NCI-H1417 (cell line): Measurements from ENCODE around the gene GAK.
A peak's percentile ranks its signal among the peaks of the same experiment; 100 is the strongest.

ENCODE experiments used
- DNase-seq, 3 experiments: peaks; one replicate each; lab custom pipeline; 2025; lab: John Stamatoyannopoulos, UW

GAK gene

DNA sequence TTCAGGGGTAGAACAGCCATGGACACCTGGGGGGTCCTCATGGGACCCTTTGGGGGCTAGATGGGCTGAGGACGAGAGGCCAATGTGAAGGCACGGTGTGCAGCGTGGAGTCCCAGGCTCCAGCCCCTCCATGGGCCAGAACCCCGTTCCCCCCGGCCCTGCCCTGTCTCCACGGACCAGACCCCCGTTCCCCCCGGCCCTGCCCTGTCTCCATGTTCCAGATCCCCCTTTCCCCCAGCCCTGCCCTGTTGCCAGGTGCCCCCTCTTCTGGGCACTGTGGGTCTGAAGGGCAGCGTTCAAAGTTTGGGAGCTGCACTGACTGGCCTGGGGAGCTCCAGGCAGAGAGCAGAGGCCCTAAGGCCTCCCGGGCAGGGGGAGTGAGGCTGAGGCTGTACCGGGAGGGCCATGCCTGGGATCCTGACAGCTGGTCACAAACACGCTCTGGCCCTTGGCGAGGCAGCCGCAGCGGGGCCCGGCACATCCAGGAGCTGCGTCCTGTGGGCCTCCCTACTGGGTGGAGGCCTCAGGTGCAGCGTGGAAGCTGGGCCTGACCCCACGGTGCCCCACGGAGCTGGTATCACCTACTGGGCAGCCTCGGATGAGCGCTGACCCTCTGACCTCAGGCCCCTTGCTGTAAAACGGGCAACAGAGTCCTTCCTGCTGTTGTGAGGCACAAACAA, 32.4 kb upstream of the GAK start:
- DNase-seq, result no peak

DNA sequence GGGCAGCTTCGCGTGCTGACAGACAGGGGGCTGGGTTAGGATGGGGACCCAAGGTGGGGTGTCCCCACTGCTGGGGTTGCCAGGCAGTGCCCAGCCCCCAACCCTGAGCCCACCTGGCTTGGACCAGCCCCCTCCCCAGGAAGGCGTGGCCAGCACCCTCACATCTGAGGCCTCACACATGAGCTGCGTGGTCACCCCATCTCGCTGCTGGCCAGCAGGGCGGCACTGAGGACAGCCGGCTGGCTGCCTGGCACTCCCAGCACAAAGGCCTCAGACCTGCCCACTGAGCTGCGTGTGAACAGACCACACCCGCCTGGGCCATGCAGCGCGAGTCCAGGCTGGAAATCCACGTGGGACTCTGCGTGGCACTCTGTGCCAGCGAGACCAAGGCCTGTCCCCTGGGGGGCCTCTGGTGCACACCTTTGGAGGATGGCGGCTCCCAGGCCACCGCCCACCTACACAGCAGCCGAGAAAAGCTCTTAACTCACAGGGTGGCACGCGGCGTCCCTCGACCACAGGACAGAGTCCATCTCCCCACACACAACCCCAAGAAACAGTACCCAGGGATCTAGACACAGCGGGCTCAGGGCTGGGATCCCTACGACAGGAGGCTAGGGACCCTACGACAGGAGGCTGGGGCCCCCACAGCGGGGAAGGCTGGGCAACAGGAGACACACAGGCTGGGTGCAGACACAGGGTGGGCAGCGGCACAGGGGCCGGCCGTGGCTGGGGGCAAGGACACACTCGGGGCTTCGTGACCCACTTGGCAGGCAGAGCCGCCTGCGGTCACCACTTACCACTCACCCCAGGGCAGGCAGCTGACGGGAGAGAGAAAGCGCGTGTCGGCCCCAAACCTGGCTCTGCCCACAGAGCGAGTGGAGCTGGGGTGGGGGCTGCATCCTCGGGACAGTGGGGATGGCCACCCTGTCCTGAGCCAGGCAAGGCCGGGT, 31.4 kb upstream of the GAK start:
- DNase-seq, result no peak

DNA sequence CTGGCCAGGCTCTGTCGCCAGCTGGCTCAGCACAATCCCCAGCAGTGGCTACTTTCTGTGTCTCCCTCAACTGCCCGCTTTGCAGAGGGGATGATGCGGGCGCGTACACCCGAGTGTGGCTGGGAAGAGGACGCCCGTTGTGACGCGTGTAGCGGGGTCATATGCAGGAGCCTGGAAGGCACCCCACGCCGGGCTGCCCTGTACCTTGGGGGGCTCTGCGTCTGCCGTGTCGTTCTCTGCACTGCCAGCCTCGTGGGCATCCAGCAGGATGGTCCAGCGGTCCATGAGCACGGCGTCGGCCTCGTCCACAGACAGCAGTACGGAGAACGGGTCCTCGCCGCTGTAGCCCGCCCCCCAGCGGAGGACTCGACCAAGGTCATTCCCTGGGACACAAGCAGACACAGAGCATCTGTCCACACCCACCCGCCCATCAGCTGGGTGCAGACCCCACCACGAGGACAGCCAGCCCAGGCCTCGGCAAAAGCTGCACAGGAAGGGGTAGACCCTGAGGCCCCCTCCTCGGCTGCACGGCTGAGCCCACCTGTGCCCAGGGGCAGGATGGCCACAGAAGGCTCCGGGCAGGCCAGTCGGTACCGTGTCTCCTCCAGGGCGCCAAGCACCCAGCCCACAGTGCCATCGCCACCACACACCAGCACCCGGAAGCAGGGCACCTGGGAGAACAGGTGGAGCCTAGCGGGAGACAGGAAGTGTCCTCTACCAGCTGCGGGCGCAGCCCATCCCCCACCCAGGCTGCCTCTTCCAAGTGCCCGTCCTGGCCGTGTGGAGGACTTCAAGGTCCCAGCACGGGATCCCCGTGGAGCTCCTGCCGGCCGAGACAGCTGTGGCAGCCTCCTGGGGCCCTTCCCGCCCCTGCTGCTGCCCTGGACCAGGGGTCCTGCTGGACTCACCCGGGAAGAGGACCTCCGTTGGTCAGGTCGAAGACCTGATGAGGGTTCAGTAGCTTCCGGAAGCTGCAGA, 30.4 kb upstream of the GAK start:
- peak; percentile 45 to 77 (median 65) for DNase-seq

DNA sequence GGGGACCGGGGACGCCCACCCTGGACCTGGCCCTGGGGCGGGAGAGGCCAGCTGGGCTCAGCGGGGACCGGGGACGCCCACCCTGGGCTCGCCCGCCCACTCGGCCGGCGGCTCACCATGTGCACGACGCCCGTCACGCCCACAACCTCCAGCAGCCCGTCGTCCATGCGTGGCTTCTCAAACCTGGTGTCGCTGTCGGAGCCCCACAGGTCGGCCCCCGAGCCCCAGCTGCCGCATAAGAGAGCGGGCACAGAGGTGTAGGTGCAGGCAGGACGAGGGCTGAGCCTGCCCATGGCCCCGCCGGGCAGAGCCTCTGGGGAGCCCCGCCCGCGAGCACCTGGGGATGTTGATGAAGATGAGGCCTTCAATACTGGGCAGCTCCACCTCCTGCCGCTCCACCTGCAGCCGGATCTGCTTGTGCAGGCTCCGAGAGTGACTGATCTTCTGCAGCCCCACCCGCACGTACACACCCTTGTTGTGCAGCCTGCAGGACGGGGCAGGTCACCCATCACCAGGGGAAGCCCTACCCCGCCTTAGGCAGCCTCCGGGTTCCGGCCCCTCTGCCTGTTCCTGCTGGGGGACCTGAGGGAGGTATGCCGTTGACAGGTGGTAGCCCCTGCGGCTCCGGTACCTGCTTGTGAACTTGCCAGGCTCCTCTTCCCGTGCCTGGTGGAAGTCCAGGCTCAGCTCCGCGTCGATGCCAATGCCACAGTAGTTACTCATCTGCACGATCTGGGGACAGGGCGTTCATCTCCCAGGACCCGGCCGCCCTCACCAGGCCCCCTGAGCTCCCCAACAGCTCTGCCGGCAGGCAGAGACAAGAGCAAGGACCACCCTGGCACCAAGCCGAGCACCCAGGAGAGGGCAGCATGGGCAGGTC, 29.5 kb upstream of the GAK start:
- DNase-seq, result peak in 1 of 3 experiments; percentile 58

DNA sequence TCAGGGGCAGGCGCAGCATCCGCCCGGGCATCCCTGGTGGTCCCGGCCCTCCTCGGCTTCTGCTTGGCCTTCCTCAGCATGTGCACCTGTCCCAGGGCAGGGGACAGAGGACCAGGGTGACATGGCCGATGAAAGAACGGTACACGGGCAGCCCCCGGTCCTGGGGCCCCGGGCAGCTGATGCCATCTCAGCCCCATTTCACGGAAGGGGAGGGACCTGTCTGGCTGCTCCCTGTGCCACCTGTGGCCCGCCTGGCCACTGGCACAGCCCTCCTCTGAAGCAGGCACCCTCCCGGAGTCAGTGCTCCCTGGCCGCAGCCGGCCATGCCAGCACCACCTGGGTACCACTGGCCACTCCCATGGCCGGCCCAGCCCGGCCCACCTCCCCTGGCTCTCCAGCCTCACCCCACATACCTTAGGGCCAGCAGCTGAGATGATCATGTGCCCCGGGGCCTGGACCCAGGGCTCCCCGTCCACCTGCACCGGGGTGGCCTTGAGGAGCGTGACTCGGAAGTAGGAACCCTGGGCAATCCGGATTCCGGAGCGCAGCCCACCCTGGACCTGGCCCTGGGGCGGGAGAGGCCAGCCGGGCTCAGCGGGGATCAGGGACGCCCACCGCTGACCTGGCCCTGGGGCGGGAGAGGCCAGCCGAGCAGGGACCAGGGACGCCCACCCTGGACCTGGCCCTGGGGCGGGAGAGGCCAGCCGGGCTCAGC, 28.7 kb upstream of the GAK start:
- no peak for DNase-seq

DNA sequence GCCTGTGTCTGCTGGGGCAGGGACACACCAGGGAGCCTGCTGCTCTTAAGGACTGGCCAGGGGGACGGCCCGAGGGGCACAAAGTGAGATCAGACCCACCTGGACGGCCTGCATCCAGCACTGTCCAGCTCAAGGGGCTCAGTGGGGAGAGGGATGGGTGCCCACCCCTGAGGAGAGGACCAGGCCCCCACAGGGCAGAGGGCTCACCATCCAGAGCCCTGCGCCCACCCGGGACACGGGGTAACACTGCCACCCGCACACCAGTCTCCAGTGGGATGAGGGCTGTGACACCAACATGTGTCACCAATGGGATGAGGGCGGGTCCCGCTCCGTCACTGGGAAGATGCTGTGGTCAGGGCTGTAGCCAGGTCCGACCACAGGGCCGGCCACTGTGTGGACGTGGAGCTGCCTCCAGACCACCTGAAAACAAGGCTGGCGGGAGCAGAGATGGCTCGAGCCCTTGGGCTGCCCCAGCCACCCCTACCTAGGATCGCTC, 28.1 kb upstream of the GAK start:
- no peak for DNase-seq

DNA sequence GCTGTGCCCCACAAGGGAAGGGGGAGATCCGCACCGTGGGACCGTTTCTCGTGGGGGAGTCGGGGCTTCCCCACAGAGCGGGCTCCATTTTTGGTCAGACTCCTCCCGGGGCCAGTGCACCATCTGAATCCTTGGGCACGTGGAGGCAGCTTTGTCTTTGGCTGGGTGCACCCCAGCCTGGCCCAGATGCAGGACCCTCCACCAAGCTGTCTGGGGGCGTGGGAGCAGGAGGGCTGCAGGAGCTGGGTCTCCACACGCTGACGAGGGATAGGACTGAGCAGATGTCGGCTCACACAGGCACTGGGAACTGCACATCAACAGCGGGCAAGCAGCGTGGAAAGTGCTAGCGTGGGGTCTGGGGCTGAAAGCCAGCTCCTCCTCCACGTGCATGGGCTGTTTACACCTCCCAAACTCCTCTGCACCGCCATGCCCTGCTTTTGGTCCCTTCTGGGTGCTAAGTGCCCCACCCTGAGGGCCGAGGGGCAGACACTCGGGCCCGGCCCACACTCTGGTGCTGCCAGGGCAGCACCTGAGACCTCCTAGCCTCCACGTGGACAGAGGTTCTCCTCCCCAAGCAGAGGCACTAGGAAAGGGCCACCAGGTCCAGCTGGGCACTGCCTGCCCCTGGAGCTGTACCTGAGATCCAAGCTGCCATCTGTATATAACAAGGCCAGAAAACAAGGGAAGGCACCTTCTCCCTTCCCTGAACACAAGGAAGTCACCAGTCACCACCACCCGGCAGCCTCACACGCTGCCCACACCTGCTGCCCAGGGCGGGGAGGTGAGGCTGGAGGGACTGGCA, 27.4 kb upstream of the GAK start:
- DNase-seq, result no peak

DNA sequence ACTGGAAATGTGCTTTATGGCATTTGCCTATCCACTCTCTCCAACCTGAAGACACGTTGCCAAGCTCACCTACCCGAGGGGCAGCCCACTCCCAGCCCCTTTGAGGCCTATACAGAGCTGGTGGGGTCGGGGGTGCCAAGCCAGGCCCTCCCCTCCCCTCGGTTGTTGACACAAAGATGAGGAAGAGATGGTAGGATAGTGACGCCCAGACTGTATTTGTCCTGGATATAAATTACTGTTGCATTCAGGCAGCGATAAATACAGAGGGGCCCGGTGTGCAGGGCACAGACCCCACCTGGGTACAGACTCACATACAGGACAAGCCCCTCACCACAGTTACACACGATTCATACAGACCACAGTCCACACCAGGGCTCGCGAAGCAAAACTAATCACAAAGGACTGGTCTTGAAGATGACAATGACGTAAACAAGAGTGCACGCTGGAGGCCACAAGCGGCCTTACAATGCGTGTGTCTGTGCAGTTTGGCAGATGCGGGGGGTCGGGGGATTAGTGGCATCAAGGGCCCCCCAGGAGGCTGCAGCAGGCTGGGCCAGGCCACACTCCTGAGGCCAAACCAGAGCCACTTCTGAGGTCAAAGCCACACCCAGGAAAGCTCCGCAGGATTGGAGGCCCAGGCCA, 26.7 kb upstream of the GAK start:
- DNase-seq, result no peak

DNA sequence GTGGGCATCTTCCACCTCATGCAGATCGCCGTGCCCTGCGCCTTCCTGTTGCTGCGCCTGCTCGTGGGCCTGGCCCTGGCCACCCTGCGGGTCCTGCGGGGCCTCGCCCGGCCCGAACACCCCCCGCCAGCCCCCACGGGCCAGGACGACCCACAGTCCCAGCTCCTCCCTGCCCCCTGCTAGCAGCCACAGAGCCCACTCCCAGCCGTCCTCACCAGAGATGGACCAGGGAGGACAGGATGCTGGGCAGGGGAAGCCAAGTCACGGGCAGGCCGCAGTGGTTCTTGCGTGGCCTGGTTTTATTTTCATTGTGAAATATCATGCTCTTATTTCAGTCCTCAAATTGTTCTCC, 26.2 kb upstream of the GAK start:
- no peak for DNase-seq

DNA sequence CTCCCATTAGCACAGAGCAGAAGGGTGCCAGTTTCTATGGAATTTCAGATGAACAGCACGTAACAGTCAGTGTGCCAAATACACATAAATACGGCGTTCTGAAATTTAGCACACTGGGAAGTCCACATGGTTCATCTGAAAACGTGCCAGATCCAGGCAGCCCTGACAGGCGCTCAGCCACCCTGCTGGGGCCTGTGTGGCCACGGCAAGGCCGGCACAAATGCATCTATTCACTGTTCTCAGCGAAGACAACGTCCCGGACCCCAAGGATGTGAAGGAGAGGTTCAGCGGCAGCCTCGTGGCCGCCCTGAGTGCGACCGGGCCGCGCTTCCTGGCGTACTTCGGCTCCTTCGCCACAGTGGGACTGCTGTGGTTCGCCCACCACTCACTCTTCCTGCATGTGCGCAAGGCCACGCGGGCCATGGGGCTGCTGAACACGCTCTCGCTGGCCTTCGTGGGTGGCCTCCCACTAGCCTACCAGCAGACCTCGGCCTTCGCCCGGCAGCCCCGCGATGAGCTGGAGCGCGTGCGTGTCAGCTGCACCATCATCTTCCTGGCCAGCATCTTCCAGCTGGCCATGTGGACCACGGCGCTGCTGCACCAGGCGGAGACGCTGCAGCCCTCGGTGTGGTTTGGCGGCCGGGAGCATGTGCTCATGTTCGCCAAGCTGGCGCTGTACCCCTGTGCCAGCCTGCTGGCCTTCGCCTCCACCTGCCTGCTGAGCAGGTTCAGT, 25.6 kb upstream of the GAK start:
- DNase-seq, result no peak

DNA sequence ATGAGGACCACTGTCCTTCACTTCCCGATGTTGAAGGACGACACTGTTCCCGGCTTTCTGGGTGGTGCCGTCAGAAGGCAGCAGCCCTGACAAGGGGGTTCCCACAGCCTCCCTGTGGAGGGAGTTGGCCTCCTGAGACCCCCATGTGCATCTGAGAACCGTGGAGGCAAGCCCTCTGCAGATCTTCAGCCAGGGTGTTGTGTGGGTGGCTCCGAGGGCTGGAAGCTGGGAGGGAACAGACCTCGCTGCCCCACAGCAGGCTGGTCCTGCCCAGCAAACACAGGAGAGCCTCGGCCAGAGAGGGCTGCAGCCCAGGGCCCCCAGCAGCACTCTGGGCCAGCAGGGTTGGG, 25.1 kb upstream of the GAK start:
- DNase-seq, result no peak

DNA sequence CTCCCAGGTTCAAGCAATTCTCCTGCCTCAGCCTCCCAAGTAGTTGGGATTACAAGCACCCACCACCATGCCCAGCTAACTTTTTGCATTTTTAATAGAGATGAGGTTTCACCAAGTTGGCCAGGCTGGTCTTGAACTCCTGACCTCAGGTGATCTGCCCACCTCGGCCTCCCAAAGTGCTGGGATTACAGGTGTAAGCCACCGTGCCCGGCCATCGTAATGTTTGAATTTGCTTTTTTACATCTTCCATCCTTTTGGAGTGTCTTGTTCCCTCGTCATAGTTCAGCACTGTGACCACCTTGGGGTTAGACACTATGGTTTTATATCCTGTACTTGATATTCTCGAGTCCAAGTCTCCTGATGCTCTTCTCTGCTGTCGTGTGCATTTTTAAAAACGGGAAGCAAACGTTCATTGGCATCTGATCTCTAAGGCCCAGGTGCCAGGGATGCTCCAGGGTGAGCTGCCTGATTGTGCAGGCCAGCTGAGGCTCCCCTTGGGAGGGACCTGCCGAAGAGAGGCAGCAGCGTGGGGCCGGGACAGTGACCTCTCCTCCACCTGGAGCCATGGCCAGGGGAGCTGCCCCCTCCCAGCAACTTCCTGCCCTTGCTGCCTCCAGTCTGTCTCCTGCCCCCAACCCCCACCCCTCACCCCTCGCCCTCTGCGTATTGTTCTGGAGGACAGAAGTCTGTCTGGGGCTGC, 24.6 kb upstream of the GAK start:
- DNase-seq, result no peak

DNA sequence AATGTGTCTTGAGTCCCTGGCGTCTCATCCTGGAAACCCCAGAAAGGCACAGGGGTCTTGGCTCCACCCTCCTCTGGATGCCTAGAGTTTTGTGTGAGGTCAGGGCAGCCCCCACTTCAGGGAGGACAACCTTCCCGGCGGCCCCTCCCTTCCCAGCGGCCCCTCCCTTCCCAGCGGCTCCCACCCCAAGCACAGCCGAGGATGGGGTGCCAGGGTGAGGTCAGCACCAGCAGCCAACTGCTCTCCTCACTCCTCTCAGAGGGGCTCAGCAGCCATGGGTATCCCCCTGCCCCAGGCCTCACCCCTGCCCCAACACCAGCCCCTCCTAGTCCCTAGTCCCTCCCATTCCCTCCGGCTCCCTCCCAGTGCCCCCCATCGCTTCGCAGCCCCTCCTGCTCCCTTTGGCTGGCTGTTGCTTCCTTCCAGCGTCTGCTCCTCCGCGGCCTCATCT, 23.8 kb upstream of the GAK start:
- DNase-seq, result no peak

DNA sequence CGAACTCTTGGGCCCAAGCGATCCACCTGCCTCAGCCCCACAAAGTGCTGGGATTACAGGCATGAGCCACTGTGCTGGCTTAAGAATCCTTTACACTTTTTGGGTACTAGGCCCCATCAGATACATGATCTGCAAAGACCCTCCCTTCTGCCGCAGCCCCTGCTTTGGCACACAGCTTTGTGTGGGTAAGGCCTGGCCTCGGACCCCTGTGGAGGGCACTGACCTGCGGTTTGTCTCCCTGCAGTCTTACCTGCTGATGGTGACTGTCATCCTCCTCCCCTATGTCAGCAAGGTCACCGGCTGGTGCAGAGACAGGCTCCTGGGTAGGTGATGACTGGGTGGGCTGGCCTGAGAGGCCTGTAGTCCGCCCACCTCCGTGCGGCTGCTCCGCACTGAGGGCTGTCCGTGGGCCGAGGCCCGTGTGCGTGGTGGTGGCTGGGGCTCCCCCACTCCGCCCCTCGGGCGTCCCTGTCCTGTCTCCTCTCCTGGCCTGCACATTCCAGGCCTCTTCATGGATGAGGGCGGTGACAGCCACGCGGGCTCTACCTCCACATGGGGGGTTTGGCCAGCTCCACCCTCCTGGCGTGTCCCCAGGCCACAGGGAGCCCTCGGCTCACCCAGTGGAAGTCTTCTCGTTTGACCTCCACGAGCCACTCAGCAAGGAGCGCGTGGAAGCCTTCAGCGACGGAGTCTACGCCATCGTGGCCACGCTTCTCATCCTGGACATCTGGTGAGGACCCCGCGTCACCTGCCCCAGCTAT, 23.2 kb upstream of the GAK start:
- DNase-seq, result no peak

DNA sequence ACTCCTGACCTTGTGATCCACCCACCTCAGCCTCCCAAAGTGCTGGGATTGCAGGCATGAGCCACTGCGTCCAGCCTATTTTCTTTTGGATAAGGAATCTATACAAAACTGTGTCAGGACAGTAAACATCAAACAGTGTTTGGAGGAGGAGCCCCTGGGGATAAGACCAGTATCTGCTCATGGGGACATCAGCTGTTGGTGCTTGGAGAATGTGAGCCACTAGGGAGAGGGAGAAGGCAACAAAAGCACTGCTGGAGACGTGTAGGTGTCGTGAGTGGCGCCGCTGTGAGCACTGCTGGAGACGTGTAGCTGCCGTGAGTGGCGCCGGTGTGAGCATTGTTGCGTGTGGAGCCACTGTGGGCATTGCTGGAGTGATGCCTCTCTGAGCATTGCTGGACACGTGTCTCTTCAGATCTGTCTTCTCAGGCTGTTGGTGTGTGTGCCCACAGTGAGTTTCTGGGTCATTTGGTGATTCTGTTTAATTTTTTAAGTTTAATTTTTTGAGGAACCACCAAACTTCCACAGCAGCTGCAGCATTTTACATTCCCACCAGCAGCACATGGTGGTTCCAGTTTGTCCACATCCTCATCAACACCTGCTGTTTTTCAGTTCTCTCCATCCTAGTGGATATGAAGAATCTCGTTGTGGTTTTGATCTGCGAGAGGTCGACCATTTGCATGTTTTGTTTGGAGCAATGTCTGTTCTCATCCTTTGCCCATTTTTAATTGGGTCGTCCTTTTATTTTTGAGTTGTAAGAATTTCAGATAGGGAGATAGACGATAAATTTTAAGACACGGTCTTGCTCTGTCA, 22.3 kb upstream of the GAK start:
- no peak for DNase-seq

DNA sequence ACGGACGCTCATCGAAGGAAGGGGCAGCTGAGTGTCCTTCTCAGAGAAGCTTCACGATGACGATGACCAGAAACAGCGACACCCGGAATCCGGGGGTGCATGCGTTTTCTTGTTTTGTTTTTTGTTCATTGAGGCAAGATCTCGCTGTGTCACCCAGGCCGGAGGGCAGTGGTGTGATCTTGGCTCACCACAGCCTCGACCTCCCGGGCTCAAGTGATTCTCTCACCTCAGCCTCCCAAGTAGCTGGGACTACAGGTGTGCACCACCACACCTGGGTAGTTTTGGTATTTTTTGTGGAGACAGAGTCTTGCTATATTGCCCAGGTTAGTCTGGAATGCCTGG, 21.4 kb upstream of the GAK start:
- no peak for DNase-seq
